Stomach (tissue), 4 donors: ENCODE results near the gene DOCK6.

Experiments
- CTCF ChIP-seq, 7 experiments: fragments of 450-650 bp in 4 of 7; fragments of 200-600 bp in 3 of 7; sonication (generic) in 3 of 7; IDR thresholded peaks; one replicate each; pipeline ENCODE4 v1.5.1; 2016 to 2019; ENCODE audit warnings: antibody characterized with exemption in 7 of 7, control low read depth in 2 of 7, mild to moderate bottlenecking in 1 of 7
- EP300 ChIP-seq: sonication (generic); formaldehyde crosslinking; IDR thresholded peaks from one replicate; pipeline ENCODE4 v1.6.1; 2017; ENCODE audit warnings: antibody characterized with exemption
- POLR2A ChIP-seq, 4 donors: fragments of 450-650 bp; IDR thresholded peaks; one replicate each; pipeline ENCODE4 v1.6.1; 2016; ENCODE audit warnings: antibody characterized with exemption in 4 of 4, control low read depth in 2 of 4, mild to moderate bottlenecking in 1 of 4, moderate library complexity in 1 of 4
- POLR2AphosphoS5 ChIP-seq, 3 donors: sonication (generic); formaldehyde crosslinking; IDR thresholded peaks; one replicate each; pipeline ENCODE4 v1.6.1; 2016; ENCODE audit warnings: antibody characterized with exemption in 3 of 3

- no peak for TF ChIP-seq POLR2A (IDR thresholded peaks at IDR 0.05)
- no peak for TF ChIP-seq POLR2AphosphoS5 (IDR thresholded peaks at IDR 0.05)
- no peak for TF ChIP-seq CTCF (IDR thresholded peaks at IDR 0.05)
- no peak for TF ChIP-seq EP300
These were observed 41.2 kb downstream of the DOCK6 start for GRCh38 chr19:11221082-11221598.
